Right lobe of liver (tissue), 6 donors: Measurements from ENCODE around the gene PASK. TPM values are rescaled to one million over a fixed set of nuclear protein-coding genes. Genes with fewer than 3 reads are reported as not detected.
"Not testable (repeated sequence)": the region's sequence is repeated elsewhere in the genome, so short reads cannot be mapped to it uniquely, and the experiment has no call there.

ENCODE experiments used
- ATAC-seq, 4 donors: fragments of 200-7000 bp; cut with Tn5 transposase; one replicate each; pipeline ENCODE4 v1.9.1; 2020; ENCODE audit warnings: mild to moderate bottlenecking in 4 of 4, moderate library complexity in 4 of 4
- DNase-seq, 3 donors: peaks; one replicate each; pipeline ENCODE4 v3.0.0-alpha.2; 2020
- H3K27ac ChIP-seq, 3 donors: fragments of 200-600 bp; one replicate each; pipeline ENCODE4 v1.8.0; 2022
- H3K27me3 ChIP-seq, 2 donors: fragments of 200-600 bp; one replicate each; pipeline ENCODE4 v1.8.0; 2022
- H3K36me3 ChIP-seq, 4 donors: fragments of 200-600 bp; sonication (generic) in 1 of 4; one replicate each; pipeline versions ENCODE4 v1.5.1 to v1.8.0; 2017 to 2022; ENCODE audit warnings: control low read depth in 1 of 4
- H3K4me1 ChIP-seq, 4 donors: fragments of 200-600 bp; sonication (generic) in 1 of 4; one replicate each; pipeline versions ENCODE4 v1.5.1 to v1.8.0; 2017 to 2022; ENCODE audit warnings: control low read depth in 1 of 4
- H3K4me3 ChIP-seq, 3 donors: fragments of 200-600 bp; one replicate each; pipeline ENCODE4 v1.8.0; 2022
- H3K9me3 ChIP-seq, 4 donors: fragments of 200-600 bp; sonication (generic) in 1 of 4; one replicate each; pipeline versions ENCODE4 v1.5.1 to v1.8.0; 2017 to 2022; ENCODE audit warnings: control low read depth in 1 of 4
- POLR2A ChIP-seq: fragments of 450-650 bp; IDR thresholded peaks from one replicate; pipeline ENCODE4 v1.6.1; 2017; ENCODE audit warnings: antibody characterized with exemption, mild to moderate bottlenecking
- WGBS: methylation state at CpG from one replicate; pipeline ENCODE4 v1.1.6; 2018; ENCODE audit warnings: low coverage, low lambda C conversion rate; ENCODE audit not compliant: insufficient coverage; ENCODE audit errors: missing lambda C conversion rate; 5-methylcytosine and 5-hydroxymethylcytosine counted together
- intact Hi-C, 2 donors: fragments of 100-400 bp; cut with DNase I; formaldehyde crosslinking; loops; one replicate each; pipeline versions ENCODE4 v1.11.2 to v1.14.1; 2022
- total RNA-seq, 6 experiments: library from RNA; depleted of rRNA in 2 of 6; stranded (reverse); fragments of >200 nt in 2 of 6; fragmentation: NEBNext Ultra II Directional in 3 of 6; extraction: Animal tissue kit (Norgen Biotek cat#: 25700) in 3 of 6; gene quantifications; one replicate each; pipeline versions ENCODE4 v1.1.0 to v1.2.4, GENCODE V29; 2016 to 2023
- TF ChIP-seq, protein P1 (sequence below), 4 donors: fragments of 200-600 bp in 3 of 4; fragments of 450-650 bp in 1 of 4; IDR thresholded peaks; one replicate each; pipeline versions ENCODE4 v1.5.1 to v1.8.0; 2016 to 2022; ENCODE audit warnings: antibody characterized with exemption in 4 of 4, mild to moderate bottlenecking in 2 of 4
- donor health status: DM: no; HTN: yes; CAD: no.
- donor health status: DM: no; HTN: no; CAD: no.
- donor health status: DM: no; HTN: no; CAD: no.
- donor health status: DM: no; HTN: yes; CAD: no.
- donor health status: DM: no; HTN: yes; CAD: no.

Gene PASK
- total RNA-seq, 6 experiments from 2014 or later = 2.0 to 4.2 (median 3.4) TPM

GRCh38 chr2:241109210-241110088 is 39.8 kb downstream of the PASK start:
- 65% methylated on average over 11 of the region's 14 CpGs for WGBS
- no peak overlapping the region for H3K4me3 ChIP-seq
- H3K27me3 ChIP-seq = no peaks in the 10 kb centered on the region
- H3K9me3 ChIP-seq = no peaks in the 10 kb centered on the region
- no peaks in the 10 kb centered on the region for H3K36me3 ChIP-seq
- intact Hi-C loops = no loop called here
- H3K27ac ChIP-seq = peak overlapping the region in 1 of 3 donors; percentile 8
- no peaks in the 10 kb centered on the region for H3K4me1 ChIP-seq
- ATAC-seq (peak in 2 of 4 donors; percentile 29 to 42), DNase-seq (peak in 2 of 3 donors; percentile 28 to 49)
- TF ChIP-seq POLR2A = no peak
- TF ChIP-seq, protein P1, sequence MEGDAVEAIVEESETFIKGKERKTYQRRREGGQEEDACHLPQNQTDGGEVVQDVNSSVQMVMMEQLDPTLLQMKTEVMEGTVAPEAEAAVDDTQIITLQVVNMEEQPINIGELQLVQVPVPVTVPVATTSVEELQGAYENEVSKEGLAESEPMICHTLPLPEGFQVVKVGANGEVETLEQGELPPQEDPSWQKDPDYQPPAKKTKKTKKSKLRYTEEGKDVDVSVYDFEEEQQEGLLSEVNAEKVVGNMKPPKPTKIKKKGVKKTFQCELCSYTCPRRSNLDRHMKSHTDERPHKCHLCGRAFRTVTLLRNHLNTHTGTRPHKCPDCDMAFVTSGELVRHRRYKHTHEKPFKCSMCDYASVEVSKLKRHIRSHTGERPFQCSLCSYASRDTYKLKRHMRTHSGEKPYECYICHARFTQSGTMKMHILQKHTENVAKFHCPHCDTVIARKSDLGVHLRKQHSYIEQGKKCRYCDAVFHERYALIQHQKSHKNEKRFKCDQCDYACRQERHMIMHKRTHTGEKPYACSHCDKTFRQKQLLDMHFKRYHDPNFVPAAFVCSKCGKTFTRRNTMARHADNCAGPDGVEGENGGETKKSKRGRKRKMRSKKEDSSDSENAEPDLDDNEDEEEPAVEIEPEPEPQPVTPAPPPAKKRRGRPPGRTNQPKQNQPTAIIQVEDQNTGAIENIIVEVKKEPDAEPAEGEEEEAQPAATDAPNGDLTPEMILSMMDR (IDR thresholded peaks at IDR 0.05) = no peak

DNA sequence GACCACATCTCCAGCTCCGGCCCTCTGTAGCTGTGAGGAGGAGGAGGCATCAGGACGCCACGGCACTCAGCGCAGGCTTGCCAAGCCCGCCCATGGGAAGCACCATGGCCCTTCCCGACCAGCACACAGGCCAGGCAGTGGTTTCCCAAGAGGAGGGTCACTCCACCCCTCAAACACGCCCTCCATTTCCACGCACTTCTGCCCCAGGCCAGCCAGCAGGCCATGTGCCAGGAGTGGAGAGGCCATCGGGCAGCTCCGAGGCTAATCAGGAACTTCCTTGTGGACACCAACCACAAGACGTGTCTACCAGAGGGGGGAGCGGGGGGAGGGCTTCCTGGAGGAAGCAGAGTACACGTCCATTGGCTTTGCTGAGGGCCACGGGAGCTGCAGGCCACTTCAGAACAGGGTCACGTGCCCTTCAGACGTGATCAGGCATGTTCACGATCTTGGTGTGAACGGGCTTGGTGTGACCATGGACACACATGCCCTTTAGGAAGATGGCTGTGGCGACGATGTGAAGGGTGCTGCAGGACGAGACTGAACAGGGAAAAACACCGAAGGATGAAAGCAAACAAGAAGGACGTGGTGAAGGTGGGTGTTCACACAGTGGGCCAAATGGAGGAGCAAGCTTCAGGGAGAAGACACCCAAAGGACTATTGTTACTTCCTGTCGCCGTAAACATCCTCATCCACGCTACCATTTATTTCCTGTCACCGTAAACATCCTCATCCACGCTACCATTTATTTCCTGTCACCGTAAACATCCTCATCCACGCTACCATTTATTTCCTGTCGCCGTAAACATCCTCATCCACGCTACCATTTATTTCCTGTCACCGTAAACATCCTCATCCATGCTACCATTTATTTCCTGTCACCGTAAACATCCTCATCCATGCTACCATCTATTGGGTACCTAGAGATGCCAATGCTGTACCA is 40.7 kb downstream of the PASK start:
- 56% methylated on average over 13 of the region's 35 CpGs for WGBS
- no peaks in the 10 kb centered on the region for H3K36me3 ChIP-seq
- H3K27ac ChIP-seq = no peak overlapping the region
- TF ChIP-seq, protein P1 (IDR thresholded peaks at IDR 0.05) = no peak
- no peak for TF ChIP-seq POLR2A
- peak in 1 of 3 donors; percentile 59 for DNase-seq
- peak; percentile 50 to 58 (median 54) for ATAC-seq
- no peaks in the 10 kb centered on the region for H3K9me3 ChIP-seq
- peaks cover 0 to under 1% (median 0%) of the 10 kb centered on the region in 4 donors for H3K4me1 ChIP-seq
- H3K27me3 ChIP-seq = no peaks in the 10 kb centered on the region
- intact Hi-C loops = no loop called here
- H3K4me3 ChIP-seq = no peak overlapping the region

DNA sequence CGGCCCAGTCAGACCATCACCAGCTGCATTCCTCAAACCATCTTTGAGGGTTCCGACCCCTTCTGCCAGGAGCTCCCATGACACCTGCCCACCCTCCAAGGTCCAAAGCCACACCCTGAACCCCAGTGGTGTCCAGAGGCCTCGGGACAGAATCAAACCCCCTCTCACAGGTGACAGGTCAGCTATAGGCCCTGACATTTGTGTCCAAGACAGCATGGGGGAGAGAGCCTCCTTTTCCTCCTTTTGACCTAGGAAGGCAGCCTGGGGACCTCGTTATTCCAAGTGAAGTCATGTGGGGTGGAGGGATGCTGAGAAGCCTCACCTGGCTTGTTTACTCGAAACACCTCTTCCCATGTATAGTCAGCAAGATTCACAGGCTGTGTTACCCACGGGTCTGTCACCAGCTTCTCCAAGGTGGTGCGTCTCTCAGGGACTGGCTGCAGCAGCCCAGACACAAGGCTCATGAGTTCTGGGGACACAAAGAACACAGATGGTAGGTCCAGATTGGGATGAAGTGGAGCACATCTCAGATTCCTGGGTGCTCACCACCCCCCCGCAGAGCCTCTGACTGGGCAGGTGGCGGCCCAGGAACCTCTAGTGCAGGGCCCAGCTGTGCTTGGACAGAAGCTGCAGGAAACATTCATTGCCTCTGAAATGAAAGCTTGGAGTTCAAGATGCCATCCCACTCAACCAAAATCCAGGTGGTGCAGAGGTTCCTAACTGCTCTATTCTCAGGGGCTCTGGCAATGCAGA is 42.1 kb downstream of the PASK start:
- H3K36me3 ChIP-seq = no peaks in the 10 kb centered on the region
- peaks cover 0 to 9% (median 3%) of the 10 kb centered on the region in 4 donors for H3K4me1 ChIP-seq
- H3K9me3 ChIP-seq = no peaks in the 10 kb centered on the region
- WGBS = 100% methylated on average over 3 of the region's 9 CpGs
- no peak overlapping the region for H3K4me3 ChIP-seq
- H3K27me3 ChIP-seq = no peaks in the 10 kb centered on the region
- DNase-seq (no peak), ATAC-seq (no peak)
- no peak overlapping the region for H3K27ac ChIP-seq
- no peak for TF ChIP-seq POLR2A
- TF ChIP-seq, protein P1 (IDR thresholded peaks at IDR 0.05) = no peak
- intact Hi-C loops = no loop called here

DNA sequence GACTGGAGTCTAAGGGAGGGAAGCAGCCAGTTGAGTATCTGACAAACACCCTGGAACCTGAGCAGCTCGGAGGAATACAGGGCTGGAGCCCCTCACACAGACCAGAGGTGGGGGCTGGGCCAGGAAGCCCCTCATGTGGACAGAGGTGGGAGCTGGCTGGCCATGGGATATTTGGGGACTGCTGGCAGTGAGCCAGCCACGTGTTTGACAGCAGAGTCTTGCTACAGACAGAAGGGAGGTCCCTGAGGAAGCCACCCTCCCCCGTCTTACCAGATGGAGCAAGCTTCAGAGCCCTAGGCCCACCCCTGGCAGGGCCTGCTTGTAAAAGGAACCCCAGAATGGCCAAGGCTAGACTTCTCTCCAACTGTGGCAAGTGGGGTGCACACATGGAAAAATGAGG is 43.6 kb downstream of the PASK start:
- ATAC-seq = no peak
- no peak for DNase-seq
- no peaks in the 10 kb centered on the region for H3K27me3 ChIP-seq
- H3K9me3 ChIP-seq = no peaks in the 10 kb centered on the region
- intact Hi-C loops = no loop called here
- 73% methylated on average over 3 of the region's 3 CpGs for WGBS
- peaks cover 0 to 16% (median 7%) of the 10 kb centered on the region in 4 donors for H3K4me1 ChIP-seq
- H3K36me3 ChIP-seq = no peaks in the 10 kb centered on the region
- H3K4me3 ChIP-seq = no peak overlapping the region
- TF ChIP-seq, protein P1 (IDR thresholded peaks at IDR 0.05) = no peak
- H3K27ac ChIP-seq = no peak overlapping the region

- H3K9me3 ChIP-seq, ATAC-seq, intact Hi-C loops, H3K36me3 ChIP-seq, H3K27me3 ChIP-seq, H3K4me3 ChIP-seq, DNase-seq, H3K27ac ChIP-seq: not testable (repeated sequence)
- peaks cover 0 to 16% (median 8%) of the 10 kb centered on the region in 4 donors for H3K4me1 ChIP-seq
- WGBS = 88% methylated on average over 10 of the region's 10 CpGs
These were observed 44.7 kb downstream of the PASK start for GRCh38 chr2:241104611-241105010.
